GM12891 (cell line): ENCODE measurements around the gene LTBP3.

Experiments
- POLR2A ChIP-seq: IDR thresholded peaks from 2 replicates; pipeline ENCODE4 v1.6.1; 2011; ENCODE audit warnings: low read depth, low read length, control low read depth
- POLR2AphosphoS5 ChIP-seq: IDR thresholded peaks from 2 replicates; pipeline ENCODE4 v1.6.1; 2011; ENCODE audit warnings: low read depth, low read length, control low read depth

- no peak for TF ChIP-seq POLR2A
- no peak for TF ChIP-seq POLR2AphosphoS5
Observed at GRCh38 chr11:65545853-65546216, 12.3 kb downstream of the LTBP3 start.
